A673 (cell line): ENCODE measurements around the gene LRP1B. TPM values are rescaled to one million over a fixed set of nuclear protein-coding genes. Genes with fewer than 3 reads are reported as not detected.

Experiments used
- BruUV-seq: library from RNA; stranded (reverse); fragments of 400-500 nt; replicated peaks from 2 replicates; lab custom pipeline; 2021; lab: Mats Ljungman, UMichigan
- CTCF ChIA-PET: fragments of 300-600 bp; sonication (Branson Sonifier 250); formaldehyde crosslinking; loops from one replicate; lab custom pipeline; 2022; ENCODE audit warnings: antibody characterized with exemption; lab: Charles Lee
- POLR2A ChIA-PET: fragments of 300-600 bp; sonication (Branson Sonifier 250); formaldehyde crosslinking; loops from one replicate; lab custom pipeline; 2022; ENCODE audit warnings: antibody characterized with exemption; ENCODE audit not compliant: low non-redundant PET; lab: Charles Lee
- DNase-seq: peaks from one replicate; pipeline ENCODE4 v3.0.0-alpha.2; 2015; ENCODE audit warnings: low spot score
- H3K27ac ChIP-seq: fragments of 200-600 bp; sonication (generic); 2 replicates; pipeline ENCODE4 v1.5.1; 2016; ENCODE audit warnings: mixed run types, low read depth, mild to moderate bottlenecking, mixed read lengths, antibody characterized with exemption, low read length; ENCODE audit not compliant: poor library complexity, severe bottlenecking
- H3K27me3 ChIP-seq: fragments of 200-600 bp; sonication (generic); replicated peaks from 2 replicates; pipeline ENCODE4 v1.6.1; 2017; ENCODE audit warnings: mixed run types, low read depth, mild to moderate bottlenecking, mixed read lengths, antibody characterized with exemption, low read length; ENCODE audit not compliant: insufficient read depth, poor library complexity
- H3K36me3 ChIP-seq: fragments of 200-600 bp; sonication (generic); 2 replicates; pipeline ENCODE4 v1.6.1; 2016; ENCODE audit warnings: mixed run types, mild to moderate bottlenecking, mixed read lengths, antibody characterized with exemption, low read length; ENCODE audit not compliant: insufficient read depth, poor library complexity, severe bottlenecking
- H3K4me1 ChIP-seq: fragments of 200-600 bp; sonication (generic); 2 replicates; pipeline ENCODE4 v1.6.1; 2017; ENCODE audit warnings: mixed run types, mild to moderate bottlenecking, mixed read lengths, antibody characterized with exemption, low read length; ENCODE audit not compliant: insufficient read depth, poor library complexity, severe bottlenecking
- H3K4me3 ChIP-seq: fragments of 200-600 bp; sonication (generic); 2 replicates; pipeline ENCODE4 v1.5.1; 2016; ENCODE audit warnings: low read depth, mixed run types, mild to moderate bottlenecking, mixed read lengths, low read length; ENCODE audit not compliant: poor library complexity, severe bottlenecking
- H3K9me3 ChIP-seq: fragments of 200-600 bp; sonication (generic); 2 replicates; pipeline ENCODE4 v1.6.1; 2016; ENCODE audit warnings: mixed run types, low read depth, mild to moderate bottlenecking, mixed read lengths, antibody characterized with exemption, low read length; ENCODE audit not compliant: poor library complexity, severe bottlenecking
- CTCF ChIP-seq: fragments of 300-800, 200-600 bp; sonication (generic); conservative IDR thresholded peaks from 2 replicates; pipeline ENCODE4 v1.5.1; 2017; ENCODE audit warnings: low read depth, mild to moderate bottlenecking, antibody characterized with exemption, low read length, moderate library complexity, mixed read lengths
- EZH2 ChIP-seq: fragments of 200-600 bp; sonication (generic); IDR thresholded peaks from 2 replicates; pipeline ENCODE4 v1.6.1; 2017; ENCODE audit warnings: borderline replicate concordance, low read depth, mild to moderate bottlenecking, mixed read lengths, antibody characterized with exemption, low read length; ENCODE audit not compliant: poor library complexity, severe bottlenecking
- intact Hi-C: fragments of 100-400 bp; cut with micrococcal nuclease; formaldehyde crosslinking; loops from one replicate; pipeline ENCODE4 v1.10.0; 2022; ENCODE audit not compliant: unreplicated experiment
- total RNA-seq: library from RNA; stranded (reverse); gene quantifications from 2 replicates; pipeline ENCODE4 v1.2.3, GENCODE V29; 2021

LRP1B gene
- total RNA-seq, 1 experiment from 2014 or later = 9.9 TPM

- no peaks in the 10 kb centered on the region for H3K27me3 ChIP-seq
- CTCF ChIA-PET = no interaction called here
- H3K27ac ChIP-seq = no peak overlapping the region
- intact Hi-C loops = no loop called here
- TF ChIP-seq CTCF (no peak), EZH2 (no peak)
- POLR2A ChIA-PET = no interaction called here
- H3K4me3 ChIP-seq = no peak overlapping the region
- no peaks in the 10 kb centered on the region for H3K4me1 ChIP-seq
- H3K36me3 ChIP-seq = no peaks in the 10 kb centered on the region
- no peak for DNase-seq
- H3K9me3 ChIP-seq = no peaks in the 10 kb centered on the region
- no TSS peak for BruUV-seq
Observed at GRCh38 chr2:141791521-141791920, 339.3 kb downstream of the LRP1B start.

GRCh38 chr2:141782574-141782973 lies 348.2 kb downstream of the LRP1B start:
- CTCF ChIA-PET = no interaction called here
- H3K4me1 ChIP-seq = no peaks in the 10 kb centered on the region
- BruUV-seq = no TSS peak
- H3K27ac ChIP-seq = no peak overlapping the region
- no peaks in the 10 kb centered on the region for H3K27me3 ChIP-seq
- POLR2A ChIA-PET = no interaction called here
- no peaks in the 10 kb centered on the region for H3K36me3 ChIP-seq
- no peaks in the 10 kb centered on the region for H3K9me3 ChIP-seq
- DNase-seq = no peak
- intact Hi-C loops = no loop called here
- TF ChIP-seq EZH2 (no peak), CTCF (no peak)
- no peak overlapping the region for H3K4me3 ChIP-seq

GRCh38 chr2:141778315-141778835 lies 352.4 kb downstream of the LRP1B start:
- no peaks in the 10 kb centered on the region for H3K27me3 ChIP-seq
- intact Hi-C loops = no loop called here
- no TSS peak for BruUV-seq
- H3K27ac ChIP-seq = no peak overlapping the region
- POLR2A ChIA-PET = no interaction called here
- no peaks in the 10 kb centered on the region for H3K4me1 ChIP-seq
- no peaks in the 10 kb centered on the region for H3K36me3 ChIP-seq
- CTCF ChIA-PET = no interaction called here
- DNase-seq = peak; percentile 4
- H3K9me3 ChIP-seq = no peaks in the 10 kb centered on the region
- TF ChIP-seq EZH2 (no peak), CTCF (no peak)
- no peak overlapping the region for H3K4me3 ChIP-seq
